CD4-positive, CD25-positive, alpha-beta regulatory T cell (primary cell): Measurements from ENCODE around the gene RBBP8. TPM values are rescaled to one million over a fixed set of nuclear protein-coding genes. Genes with fewer than 3 reads are reported as not detected.
"Not testable (repeated sequence)": the region's sequence is repeated elsewhere in the genome, so short reads cannot be mapped to it uniquely, and the experiment has no call there.

ENCODE experiments used
- ATAC-seq, 2 donors: fragments of 150-1000 bp; cut with Tn5 transposase; one replicate each; pipeline ENCODE4 v1.10.0; 2021; ENCODE audit warnings: low read depth in 2 of 2, moderate number of reproducible peaks in 2 of 2, moderate library complexity in 1 of 2
- DNase-seq, 3 donors: peaks; one replicate each; pipeline versions ENCODE4 v3.0.0 to v3.0.0-alpha.2; 2012 to 2022; ENCODE audit warnings: mixed read lengths in 1 of 3
- H3K27ac ChIP-seq: one replicate; pipeline ENCODE4 v1.7.0; 2013; ENCODE audit warnings: mild to moderate bottlenecking, low read length; ENCODE audit not compliant: insufficient read depth, poor library complexity, severe bottlenecking
- H3K27me3 ChIP-seq: one replicate; pipeline ENCODE4 v1.7.0; 2013; ENCODE audit warnings: low read length; ENCODE audit not compliant: control insufficient read depth, insufficient read depth
- H3K36me3 ChIP-seq: one replicate; pipeline ENCODE4 v1.7.0; 2013; ENCODE audit warnings: mild to moderate bottlenecking, low read length, moderate library complexity; ENCODE audit not compliant: control insufficient read depth, insufficient read depth
- H3K4me1 ChIP-seq: 2 replicates; pipeline ENCODE4 v1.7.0; 2013; ENCODE audit warnings: mild to moderate bottlenecking, low read length; ENCODE audit not compliant: insufficient read depth, control insufficient read depth, poor library complexity, severe bottlenecking
- H3K4me3 ChIP-seq: one replicate; pipeline ENCODE4 v1.7.0; 2013; ENCODE audit warnings: low read depth, mild to moderate bottlenecking, low read length, moderate library complexity
- H3K9me3 ChIP-seq, 2 experiments: 1 replicate in 1 of 2; 2 replicates in 1 of 2; pipeline ENCODE4 v1.7.0; 2013; ENCODE audit warnings: low read length in 2 of 2, mild to moderate bottlenecking in 1 of 2, moderate library complexity in 1 of 2; ENCODE audit not compliant: control insufficient read depth in 2 of 2
- H3K27ac Mint-ChIP-seq, 3 donors: one replicate each; pipeline ENCODE4 v1.8.0; 2020 to 2022; ENCODE audit warnings: mild to moderate bottlenecking in 3 of 3, mixed read lengths in 3 of 3, moderate library complexity in 2 of 3
- H3K27me3 Mint-ChIP-seq: one replicate; pipeline ENCODE4 v1.8.0; 2022; ENCODE audit warnings: mild to moderate bottlenecking, mixed read lengths
- H3K36me3 Mint-ChIP-seq: one replicate; pipeline ENCODE4 v1.8.0; 2020; ENCODE audit warnings: mixed read lengths
- H3K4me1 Mint-ChIP-seq, 4 donors: one replicate each; pipeline ENCODE4 v1.8.0; 2020 to 2022; ENCODE audit warnings: mixed read lengths in 4 of 4, mild to moderate bottlenecking in 1 of 4
- H3K4me3 Mint-ChIP-seq, 4 donors: one replicate each; pipeline ENCODE4 v1.8.0; 2020 to 2022; ENCODE audit warnings: mild to moderate bottlenecking in 4 of 4, mixed read lengths in 4 of 4, moderate library complexity in 3 of 4
- H3K9me3 Mint-ChIP-seq, 7 donors: one replicate each; pipeline ENCODE4 v1.8.0; 2020 to 2022; ENCODE audit warnings: mixed read lengths in 7 of 7, mild to moderate bottlenecking in 3 of 7, moderate library complexity in 2 of 7
- polyA plus RNA-seq, 4 donors: library from polyadenylated mRNA; unstranded; fragments of 300-500 nt; fragmentation: Illumina TruSeq; gene quantifications; one replicate each; pipeline ENCODE4 v1.2.3, GENCODE V29; 2021
- total RNA-seq: library from RNA; stranded (reverse); gene quantifications from one replicate; pipeline ENCODE4 v1.2.3, GENCODE V29; 2022

Gene RBBP8
- total RNA-seq (8.6 TPM), polyA plus RNA-seq (1 to 10 TPM; 3.1 to 8.6 (median 4.5) TPM)

- ATAC-seq (peak; percentile 74 to 75), DNase-seq (peak; percentile 75 to 91 (median 88))
- H3K4me1 Mint-ChIP-seq: peaks cover 6 to 28% (median 16%) of the 10 kb centered on the region in 4 donors
- no peaks in the 10 kb centered on the region for H3K36me3 Mint-ChIP-seq
- H3K4me3 Mint-ChIP-seq: peak within 1 kb of the TSS; percentile 89 to 93 (median 90)
- peak within 1 kb of the TSS; percentile 43 to 87 (median 44) for H3K27ac Mint-ChIP-seq
- Histone ChIP-seq H3K27me3 (no peaks in the 10 kb centered on the region), H3K9me3 (no peaks in the 10 kb centered on the region), H3K36me3 (no peaks in the 10 kb centered on the region), H3K27ac (peak within 1 kb of the TSS; percentile 95), H3K4me3 (peak within 1 kb of the TSS; percentile 93), H3K4me1 (peaks cover 18% of the 10 kb centered on the region)
- H3K27me3 Mint-ChIP-seq: no peaks in the 10 kb centered on the region
- H3K9me3 Mint-ChIP-seq: peaks cover 0 to 2% (median 0%) of the 10 kb centered on the region in 7 donors
Measured at GRCh38 chr18:22933206-22933965, at the start of gene RBBP8. Gene RBBP8, plus strand, starts transcription at chr18:22933328. Its CDS starts 3,524 bp downstream, at chr18:22936852.

- Histone ChIP-seq H3K4me1 (no peaks in the 10 kb centered on the region), H3K27ac (no peak overlapping the region), H3K27me3 (no peaks in the 10 kb centered on the region), H3K36me3 (no peaks in the 10 kb centered on the region), H3K9me3 (no peaks in the 10 kb centered on the region), H3K4me3 (no peak overlapping the region)
- DNase-seq (no peak), ATAC-seq (no peak)
- Mint-ChIP-seq H3K4me3 (no peak overlapping the region), H3K4me1 (no peaks in the 10 kb centered on the region), H3K27ac (no peak overlapping the region), H3K36me3 (no peaks in the 10 kb centered on the region), H3K9me3 (peaks cover 0 to 5% (median 0%) of the 10 kb centered on the region in 7 donors), H3K27me3 (peaks cover 23% of the 10 kb centered on the region)
Measured at GRCh38 chr18:22883827-22884226, 49.3 kb upstream of the RBBP8 start.

DNA sequence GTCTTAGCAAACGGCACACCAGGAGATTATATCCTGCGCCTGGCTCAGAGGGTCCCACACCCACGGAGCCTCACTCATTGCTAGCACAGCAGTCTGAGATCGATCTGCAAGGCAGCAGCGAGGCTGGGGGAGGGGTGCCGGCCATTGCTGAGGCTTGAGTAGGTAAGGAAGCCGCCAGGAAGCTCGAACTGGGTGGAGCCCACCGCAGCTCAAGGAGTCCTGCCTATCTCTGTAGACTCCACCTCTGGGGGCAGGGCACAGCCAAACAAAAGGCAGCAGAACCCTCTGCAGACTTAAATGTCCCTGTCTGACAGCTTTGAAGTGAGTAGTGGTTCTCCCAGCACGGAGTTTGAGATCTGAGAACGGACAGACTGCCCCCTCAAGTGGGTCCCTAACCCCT lies 47.4 kb upstream of the RBBP8 start:
- H3K36me3 ChIP-seq, H3K9me3 Mint-ChIP-seq, H3K4me3 ChIP-seq, H3K27ac ChIP-seq, H3K4me1 Mint-ChIP-seq, H3K27me3 ChIP-seq, ATAC-seq, H3K9me3 ChIP-seq, H3K27ac Mint-ChIP-seq, DNase-seq, H3K36me3 Mint-ChIP-seq, H3K4me3 Mint-ChIP-seq, H3K4me1 ChIP-seq: not testable (repeated sequence)
- peaks cover 23% of the 10 kb centered on the region for H3K27me3 Mint-ChIP-seq

DNA sequence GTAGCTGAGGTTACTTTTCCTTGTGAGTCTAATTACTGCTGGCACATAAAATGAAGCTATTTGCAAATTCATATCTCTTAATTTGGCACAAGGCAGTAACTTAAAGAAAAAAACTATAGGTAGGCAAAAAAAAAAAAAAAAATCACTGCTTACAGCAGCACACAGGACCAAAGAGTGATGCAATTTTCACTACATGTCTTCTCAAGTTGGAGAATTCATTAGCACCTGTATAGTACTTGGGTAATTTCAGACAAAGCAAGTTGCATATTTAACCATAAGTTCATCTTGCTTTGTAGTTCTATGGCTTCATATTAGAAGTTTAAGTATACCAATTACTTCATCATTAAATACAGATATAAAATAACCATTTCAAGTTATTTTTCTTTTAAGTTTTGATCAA lies 33.7 kb upstream of the RBBP8 start:
- no peak overlapping the region for H3K4me3 Mint-ChIP-seq
- no peaks in the 10 kb centered on the region for H3K4me1 Mint-ChIP-seq
- peaks cover 12% of the 10 kb centered on the region for H3K27me3 Mint-ChIP-seq
- no peaks in the 10 kb centered on the region for H3K27me3 ChIP-seq
- H3K4me1 ChIP-seq: no peaks in the 10 kb centered on the region
- H3K36me3 ChIP-seq: no peaks in the 10 kb centered on the region
- H3K9me3 Mint-ChIP-seq: peaks cover 0 to 5% (median 2%) of the 10 kb centered on the region in 7 donors
- ATAC-seq (no peak), DNase-seq (no peak)
- H3K9me3 ChIP-seq: no peaks in the 10 kb centered on the region
- no peak overlapping the region for H3K4me3 ChIP-seq
- H3K36me3 Mint-ChIP-seq: no peaks in the 10 kb centered on the region
- no peak overlapping the region for H3K27ac ChIP-seq
- no peak overlapping the region for H3K27ac Mint-ChIP-seq

DNA sequence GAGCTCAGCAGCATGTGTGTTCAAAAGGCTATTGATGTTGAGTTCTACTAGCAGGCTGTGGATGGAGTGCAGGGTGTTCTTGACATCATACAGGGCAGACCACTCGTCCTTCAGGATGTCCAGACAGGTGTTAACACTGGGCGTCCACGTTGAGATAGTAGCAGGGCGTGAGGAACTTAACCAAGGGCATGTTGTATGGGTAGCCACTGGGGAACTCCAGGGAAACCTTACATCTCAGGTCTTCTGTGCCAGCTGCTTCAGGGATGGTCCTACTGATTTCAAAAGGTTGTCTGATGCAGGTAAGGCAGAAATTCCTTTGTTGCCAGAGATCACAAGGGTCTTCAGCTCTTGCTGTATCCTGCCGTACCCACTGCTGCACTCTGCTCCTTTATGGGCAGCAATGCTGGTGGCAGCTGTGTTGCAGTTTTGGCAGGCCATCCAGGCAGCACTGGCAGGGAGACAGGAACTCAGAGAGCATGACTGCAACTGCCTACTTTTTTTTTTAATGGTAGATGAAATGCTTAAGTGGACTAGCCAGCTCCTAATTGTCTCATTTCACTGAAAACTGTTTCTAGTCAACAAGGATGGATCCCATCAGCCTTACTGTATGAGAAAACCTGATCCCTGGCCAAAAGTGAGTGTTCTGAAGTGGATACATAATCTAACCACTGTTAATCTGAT lies 32.4 kb upstream of the RBBP8 start:
- H3K27ac Mint-ChIP-seq: no peak overlapping the region
- H3K27me3 ChIP-seq: no peaks in the 10 kb centered on the region
- no peak for DNase-seq
- H3K36me3 Mint-ChIP-seq: no peaks in the 10 kb centered on the region
- no peak overlapping the region for H3K4me3 ChIP-seq
- no peaks in the 10 kb centered on the region for H3K4me1 Mint-ChIP-seq
- no peak overlapping the region for H3K4me3 Mint-ChIP-seq
- peaks cover 0 to 5% (median 3%) of the 10 kb centered on the region in 7 donors for H3K9me3 Mint-ChIP-seq
- no peak for ATAC-seq
- no peak overlapping the region for H3K27ac ChIP-seq
- no peaks in the 10 kb centered on the region for H3K9me3 ChIP-seq
- H3K36me3 ChIP-seq: no peaks in the 10 kb centered on the region
- no peaks in the 10 kb centered on the region for H3K4me1 ChIP-seq
- H3K27me3 Mint-ChIP-seq: peaks cover 12% of the 10 kb centered on the region

GRCh38 chr18:22902093-22902492 lies 31.0 kb upstream of the RBBP8 start:
- Histone ChIP-seq H3K9me3 (no peaks in the 10 kb centered on the region), H3K4me1 (no peaks in the 10 kb centered on the region), H3K27me3 (no peaks in the 10 kb centered on the region), H3K36me3 (no peaks in the 10 kb centered on the region), H3K4me3 (no peak overlapping the region), H3K27ac (no peak overlapping the region)
- Mint-ChIP-seq H3K36me3 (no peaks in the 10 kb centered on the region), H3K4me3 (no peak overlapping the region), H3K27ac (no peak overlapping the region), H3K9me3 (peaks cover 0 to 5% (median 2%) of the 10 kb centered on the region in 7 donors), H3K27me3 (peaks cover 10% of the 10 kb centered on the region), H3K4me1 (no peaks in the 10 kb centered on the region)
- ATAC-seq: no peak
- DNase-seq: no peak

DNA sequence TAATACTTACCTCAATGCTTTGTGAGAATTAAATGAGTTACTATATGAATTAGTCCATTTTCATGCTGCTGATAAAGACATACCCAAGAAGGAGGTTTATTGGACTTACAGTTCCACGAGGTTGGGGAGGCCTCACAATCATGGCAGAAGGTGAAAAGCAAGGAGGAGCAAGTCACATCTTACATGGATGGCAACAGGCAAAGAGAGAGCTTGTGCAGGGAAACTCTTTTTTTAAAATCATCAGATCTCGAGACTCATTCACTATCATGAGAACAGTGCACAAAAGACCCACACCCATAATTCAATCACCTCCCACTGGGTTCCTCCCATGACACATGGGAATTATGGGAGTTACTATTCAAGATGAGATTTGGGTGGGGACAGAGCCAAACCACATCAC lies 29.9 kb upstream of the RBBP8 start:
- H3K4me1 Mint-ChIP-seq, H3K4me1 ChIP-seq, H3K9me3 ChIP-seq, H3K27ac Mint-ChIP-seq, ATAC-seq, H3K4me3 Mint-ChIP-seq, H3K27me3 ChIP-seq, H3K27ac ChIP-seq, H3K36me3 ChIP-seq, H3K4me3 ChIP-seq, DNase-seq, H3K27me3 Mint-ChIP-seq, H3K36me3 Mint-ChIP-seq, H3K9me3 Mint-ChIP-seq: not testable (repeated sequence)
